Epithelial cell of proximal tubule (primary cell): ENCODE results near the gene HDAC8. TPM values are rescaled to one million over a fixed set of nuclear protein-coding genes. Genes with fewer than 3 reads are reported as not detected.

ENCODE experiments used
- DNase-seq: peaks from one replicate; pipeline ENCODE4 v3.0.0-alpha.2; 2011; ENCODE audit warnings: low read depth
- H3K4me3 ChIP-seq: 2 replicates; pipeline ENCODE4 v1.5.1; 2011; ENCODE audit warnings: low read depth, mild to moderate bottlenecking, low read length
- total RNA-seq: library from RNA; depleted of rRNA; stranded (reverse); fragments of >200 nt; gene quantifications from 2 replicates; pipeline ENCODE4 v1.2.3, GENCODE V29; 2015
- TF ChIP-seq, protein P1 (sequence below): conservative IDR thresholded peaks from 2 replicates; pipeline ENCODE4 v1.5.1; 2012; ENCODE audit warnings: low read depth, mild to moderate bottlenecking, low read length

The HDAC8 gene
- total RNA-seq, 1 donor from 2014 or later, result 13.2 TPM

DNA sequence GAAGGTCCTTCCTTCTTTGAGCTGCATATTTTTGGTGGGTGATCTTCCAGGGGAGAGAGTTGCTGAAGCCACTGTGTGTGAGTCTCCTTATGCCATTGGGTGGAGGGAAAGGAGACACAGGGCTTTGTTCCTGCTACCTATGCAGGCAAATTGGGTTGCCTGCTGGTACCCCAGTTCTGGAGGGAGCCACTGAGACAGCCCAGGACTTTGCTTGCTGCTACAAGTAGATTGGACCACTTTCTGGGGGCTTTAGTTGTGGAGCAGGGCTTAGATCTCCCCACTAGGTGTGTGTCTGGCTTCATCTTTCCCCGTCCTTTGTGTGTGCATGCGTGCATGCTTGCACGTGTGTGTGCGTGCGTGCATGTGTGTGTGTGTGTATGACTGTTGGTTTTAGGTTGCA, 276.9 kb downstream of the HDAC8 start:
- no peak for DNase-seq
- TF ChIP-seq, protein P1, sequence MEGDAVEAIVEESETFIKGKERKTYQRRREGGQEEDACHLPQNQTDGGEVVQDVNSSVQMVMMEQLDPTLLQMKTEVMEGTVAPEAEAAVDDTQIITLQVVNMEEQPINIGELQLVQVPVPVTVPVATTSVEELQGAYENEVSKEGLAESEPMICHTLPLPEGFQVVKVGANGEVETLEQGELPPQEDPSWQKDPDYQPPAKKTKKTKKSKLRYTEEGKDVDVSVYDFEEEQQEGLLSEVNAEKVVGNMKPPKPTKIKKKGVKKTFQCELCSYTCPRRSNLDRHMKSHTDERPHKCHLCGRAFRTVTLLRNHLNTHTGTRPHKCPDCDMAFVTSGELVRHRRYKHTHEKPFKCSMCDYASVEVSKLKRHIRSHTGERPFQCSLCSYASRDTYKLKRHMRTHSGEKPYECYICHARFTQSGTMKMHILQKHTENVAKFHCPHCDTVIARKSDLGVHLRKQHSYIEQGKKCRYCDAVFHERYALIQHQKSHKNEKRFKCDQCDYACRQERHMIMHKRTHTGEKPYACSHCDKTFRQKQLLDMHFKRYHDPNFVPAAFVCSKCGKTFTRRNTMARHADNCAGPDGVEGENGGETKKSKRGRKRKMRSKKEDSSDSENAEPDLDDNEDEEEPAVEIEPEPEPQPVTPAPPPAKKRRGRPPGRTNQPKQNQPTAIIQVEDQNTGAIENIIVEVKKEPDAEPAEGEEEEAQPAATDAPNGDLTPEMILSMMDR, result no peak
- no peak overlapping the region for H3K4me3 ChIP-seq

DNA sequence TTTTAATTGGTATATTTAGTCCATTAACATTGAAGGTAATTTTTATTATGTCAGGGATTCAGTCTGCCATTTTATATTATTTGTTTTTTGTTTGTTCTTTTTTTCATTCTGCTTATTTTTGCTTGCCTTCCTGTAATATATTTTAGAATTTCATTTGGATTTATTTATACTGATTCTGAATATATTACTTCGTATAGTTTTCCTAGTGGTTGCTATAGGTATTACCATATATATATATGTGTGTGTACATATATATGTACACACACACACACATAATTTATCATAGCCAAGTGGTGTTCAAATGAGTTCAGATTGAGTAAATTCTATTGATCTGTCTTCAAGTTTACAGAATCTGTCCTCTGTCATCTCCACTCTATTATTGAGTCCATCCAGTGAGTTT, 278.1 kb downstream of the HDAC8 start:
- no peak overlapping the region for H3K4me3 ChIP-seq
- TF ChIP-seq, protein P1, result no peak

DNA sequence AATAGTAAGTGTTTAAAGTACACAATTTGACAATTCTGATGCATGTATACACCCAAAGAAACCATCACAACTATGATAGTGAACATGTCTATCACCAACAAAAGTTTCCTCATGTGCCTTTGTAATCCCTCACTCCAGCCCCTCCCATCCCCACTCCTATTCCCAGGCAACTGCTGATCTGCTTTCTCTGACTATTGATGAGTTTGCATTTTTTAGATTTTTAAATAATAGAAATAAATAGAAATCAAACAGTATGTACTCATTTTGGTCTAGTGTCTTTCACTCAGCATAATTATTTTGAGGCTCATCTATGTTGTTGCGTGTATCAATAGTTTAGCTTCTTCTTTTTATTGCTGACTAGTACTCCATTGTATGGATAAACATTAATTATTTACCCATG, 290.3 kb downstream of the HDAC8 start:
- DNase-seq, result no peak
- no peak overlapping the region for H3K4me3 ChIP-seq
- TF ChIP-seq, protein P1, result no peak

More for the DNA sequence above, 278.1 kb downstream of the HDAC8 start:
- no peak for DNase-seq

DNA sequence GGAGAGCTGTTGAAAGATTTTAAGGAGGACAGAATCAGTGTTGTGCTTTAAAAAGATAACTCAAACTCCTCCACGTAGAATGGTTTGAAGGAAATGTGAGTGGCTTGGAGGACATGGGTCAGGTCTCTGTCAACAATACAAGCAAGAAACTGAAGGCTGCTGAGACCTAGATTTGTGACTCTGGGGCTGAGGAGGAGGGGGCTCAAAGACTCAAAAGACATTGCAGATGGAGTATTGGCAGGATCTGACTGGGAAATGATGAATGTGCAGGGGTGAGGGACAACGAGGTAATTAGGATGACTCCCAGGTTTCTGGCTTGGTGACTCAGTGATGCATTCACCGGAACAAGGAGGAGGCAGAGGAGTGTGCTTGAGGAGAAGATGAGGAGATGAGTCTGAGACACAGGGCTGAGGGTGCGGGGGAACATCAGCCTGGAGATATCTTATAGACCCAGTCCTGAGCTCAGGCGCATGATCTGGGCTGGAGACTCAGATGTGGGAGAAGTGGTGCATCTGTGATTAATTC, 292.3 kb downstream of the HDAC8 start:
- H3K4me3 ChIP-seq, result no peak overlapping the region
- DNase-seq, result no peak
- TF ChIP-seq, protein P1, result no peak

Other genes starting within 250 kb of the HDAC8 start
- 5.5 and 8.6 TPM in 2 replicates for gene PHKA1, start 141.5 kb upstream of the HDAC8 start, total RNA-seq
- gene DMRTC1B, start 204.0 kb upstream of the HDAC8 start, total RNA-seq, result not detected in 2 replicates
- not detected in 2 replicates for gene FAM236B, start 209.8 kb upstream of the HDAC8 start, total RNA-seq
- gene FAM236D, start 235.4 kb upstream of the HDAC8 start, total RNA-seq, result not detected in 2 replicates